Measurements from ENCODE around the gene NPY1R. TPM values are rescaled to one million over a fixed set of nuclear protein-coding genes. Genes with fewer than 3 reads are reported as not detected.

Gene NPY1R
- total RNA-seq, 4 donors from 2014 or later = 29.7 to 88.7 (median 48.8) TPM

DNA sequence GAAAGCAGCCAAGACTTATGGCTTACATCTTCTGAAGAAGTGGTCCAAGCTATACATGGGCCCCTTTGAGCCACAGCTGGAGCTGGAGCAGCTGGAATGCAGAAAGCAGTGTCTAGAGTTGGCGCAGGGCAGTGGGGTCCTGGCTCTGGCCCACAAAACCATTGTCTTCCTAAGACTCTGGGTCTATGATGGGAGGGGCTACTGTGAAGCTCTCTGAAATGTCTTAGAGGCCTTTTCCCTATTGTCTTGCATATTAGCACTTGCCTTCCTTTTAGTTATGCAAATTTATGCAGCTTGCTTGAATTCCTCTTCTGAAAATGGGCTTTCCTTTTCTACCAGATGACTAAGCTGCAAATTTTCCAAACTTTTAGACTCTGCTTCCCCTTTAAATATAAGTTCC, 15.3 kb downstream of the NPY1R start:
- TF ChIP-seq CTCF (IDR thresholded peaks at IDR 0.05; ENCODE audit: low read depth) = no peak

- no peak for TF ChIP-seq CTCF (IDR thresholded peaks at IDR 0.05; ENCODE audit: low read depth)
These were observed 22.9 kb downstream of the NPY1R start for GRCh38 chr4:163309466-163309865.

DNA sequence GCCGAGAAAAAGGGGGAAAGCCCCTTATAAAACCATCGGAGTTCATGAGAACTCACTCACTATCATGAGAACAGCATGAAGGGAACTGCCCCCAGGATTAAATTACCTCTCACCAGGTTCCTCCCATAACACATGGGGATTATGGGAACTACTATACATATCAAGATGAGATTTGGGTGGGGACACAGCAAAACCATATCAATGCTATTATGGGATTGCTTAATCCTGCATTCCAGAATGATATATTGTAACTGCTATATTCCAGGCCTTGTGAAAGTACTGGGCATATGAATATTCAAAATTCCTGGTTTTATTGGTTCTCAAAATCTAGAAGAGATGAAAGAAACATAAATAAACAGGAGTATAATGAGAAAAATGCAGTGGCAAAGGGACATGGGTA, 29.3 kb downstream of the NPY1R start:
- TF ChIP-seq CTCF (IDR thresholded peaks at IDR 0.05; ENCODE audit: low read depth) = no peak

- no peak for TF ChIP-seq CTCF (IDR thresholded peaks at IDR 0.05; ENCODE audit: low read depth)
These were observed 32.0 kb downstream of the NPY1R start for GRCh38 chr4:163300445-163300844.

DNA sequence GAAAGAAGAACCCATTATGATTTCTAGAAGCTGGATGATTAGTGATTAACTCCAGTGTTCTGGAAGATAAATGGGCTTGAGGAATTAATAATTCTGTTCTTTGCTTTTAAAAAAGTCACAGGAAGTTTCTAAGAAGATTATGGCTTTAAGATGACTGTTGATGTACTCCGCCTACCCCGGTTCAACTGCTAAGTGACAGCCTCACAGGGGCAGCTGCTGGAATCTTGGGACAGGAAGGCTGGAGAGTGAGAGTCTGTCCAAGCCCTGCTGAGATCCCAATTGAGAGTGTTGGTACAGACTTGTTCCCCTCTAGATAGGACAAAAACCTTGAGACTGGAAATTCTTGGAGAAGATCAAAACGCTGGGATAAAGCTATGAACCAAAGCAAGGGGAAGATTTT, 37.3 kb downstream of the NPY1R start:
- TF ChIP-seq CTCF (IDR thresholded peaks at IDR 0.05; ENCODE audit: low read depth) = no peak

DNA sequence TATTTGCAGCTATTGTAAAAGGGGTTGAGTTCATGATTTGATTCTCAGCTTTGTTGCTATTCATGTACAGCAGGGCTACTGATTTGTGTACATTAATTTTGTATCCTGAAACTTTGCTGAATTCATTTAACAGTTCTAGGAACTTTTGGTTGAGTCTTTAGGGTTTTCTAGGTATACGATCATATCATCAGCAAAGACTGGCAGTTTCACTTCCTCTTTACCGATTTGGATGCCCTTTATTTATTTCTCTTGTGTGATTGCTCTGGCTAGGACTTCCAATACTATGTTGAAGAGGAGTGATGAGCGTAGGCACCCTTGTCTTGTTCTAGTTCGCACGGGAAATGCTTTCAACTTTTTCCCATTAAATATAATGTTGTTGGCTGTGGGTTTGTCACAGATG, 48.1 kb downstream of the NPY1R start:
- TF ChIP-seq CTCF (IDR thresholded peaks at IDR 0.05; ENCODE audit: low read depth) = no peak

- no peak for TF ChIP-seq CTCF (IDR thresholded peaks at IDR 0.05; ENCODE audit: low read depth)
These were observed 51.5 kb downstream of the NPY1R start for GRCh38 chr4:163280703-163281519.

Data from subcutaneous adipose tissue (tissue), 4 donors.